Measurements from ENCODE around the gene ZBTB7A.

Gene ZBTB7A

DNA sequence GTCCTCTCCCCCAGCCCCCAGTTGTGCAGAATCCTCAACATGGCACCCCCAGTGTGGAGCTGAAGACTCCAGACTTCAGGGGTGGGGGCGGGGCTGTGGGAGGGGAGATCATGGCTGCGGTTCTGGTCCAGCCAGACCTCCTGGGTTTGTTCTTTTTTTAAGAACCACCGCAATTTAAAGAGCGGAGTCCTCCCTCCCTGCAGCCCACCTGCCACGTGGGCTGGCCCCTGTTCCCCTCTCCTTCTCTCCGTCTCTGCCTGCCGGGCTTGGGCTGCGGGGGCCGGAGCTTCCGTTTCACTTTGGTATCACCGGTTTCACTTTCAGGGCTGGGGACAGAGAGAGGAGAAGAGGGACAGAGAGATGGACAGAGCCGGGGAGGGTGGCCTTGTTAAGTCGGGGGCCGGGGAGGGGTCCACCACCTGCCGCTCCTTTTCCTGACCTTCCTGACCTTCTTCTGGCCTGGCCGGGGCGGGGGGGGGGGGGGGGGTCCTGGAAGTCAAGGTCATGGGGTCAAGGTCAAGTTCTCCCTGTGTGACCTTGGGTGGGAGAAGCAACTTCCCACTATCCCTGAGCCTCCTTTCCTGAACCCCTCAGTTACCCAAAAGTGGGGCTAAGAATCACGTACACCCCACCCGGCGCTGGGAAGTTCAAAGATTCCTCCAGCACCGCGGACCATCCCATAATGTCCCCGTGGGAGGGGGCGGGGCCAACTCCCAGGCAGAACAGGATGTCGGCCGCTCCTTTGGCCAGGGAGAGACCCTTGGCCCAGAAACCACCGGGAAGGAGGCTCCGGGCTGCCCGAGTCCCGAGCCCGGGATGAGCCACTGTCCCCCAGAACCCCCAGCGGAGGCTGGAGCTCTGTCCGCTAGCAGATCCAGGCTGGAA is 11.3 kb upstream of the ZBTB7A start:
- TF ChIP-seq CTCF (IDR thresholded peaks at IDR 0.05; ENCODE audit: low read depth, low read length), result no peak
- no peak for DNase-seq (ENCODE audit: extremely low read depth, low read depth)

GRCh38 chr19:4077007-4077374 is 10.3 kb upstream of the ZBTB7A start:
- DNase-seq (ENCODE audit: extremely low read depth, low read depth), result no peak
- no peak for TF ChIP-seq CTCF (IDR thresholded peaks at IDR 0.05; ENCODE audit: low read depth, low read length)

DNA sequence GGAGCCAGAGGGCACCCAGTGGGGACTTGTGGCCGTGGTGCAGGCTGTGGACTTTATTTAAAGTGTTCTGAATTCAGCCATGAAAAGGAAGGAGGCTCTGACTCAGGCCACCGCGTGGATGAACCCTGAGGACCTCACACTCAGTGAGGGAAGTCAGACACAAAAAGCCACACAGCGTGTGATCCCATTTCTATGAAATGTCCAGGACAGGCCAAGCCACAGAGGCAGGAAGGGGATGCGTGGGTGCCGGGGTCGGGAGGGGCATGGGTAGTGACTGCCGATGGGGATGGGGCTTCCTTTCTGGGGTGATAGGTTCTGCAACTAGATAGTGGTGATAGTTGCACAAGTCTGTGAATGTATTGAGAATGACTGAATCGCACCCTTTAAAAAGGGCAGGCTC is 8.7 kb upstream of the ZBTB7A start:
- TF ChIP-seq CTCF (IDR thresholded peaks at IDR 0.05; ENCODE audit: low read depth, low read length), result no peak
- no peak for DNase-seq (ENCODE audit: extremely low read depth, low read depth)

DNA sequence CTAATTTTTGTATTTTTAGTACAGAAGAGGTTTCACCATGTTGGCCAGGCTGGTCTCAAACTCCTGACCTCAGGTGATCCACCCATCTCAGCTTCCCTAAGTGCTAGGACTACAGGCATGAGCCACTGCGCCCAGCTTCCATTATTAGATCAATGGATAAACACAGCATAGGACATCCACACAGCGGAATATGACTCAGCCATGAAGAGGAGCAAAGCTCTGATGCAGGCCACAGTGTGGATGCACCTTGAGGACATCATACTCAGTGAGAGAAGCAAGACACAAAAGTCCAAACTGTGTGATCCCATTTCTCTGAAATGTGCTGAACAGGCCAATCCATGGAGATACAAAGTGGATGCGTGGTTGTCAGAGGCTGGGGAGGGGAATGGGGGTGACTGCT is 4.9 kb upstream of the ZBTB7A start:
- DNase-seq (ENCODE audit: extremely low read depth, low read depth), result no peak
- no peak for TF ChIP-seq CTCF (IDR thresholded peaks at IDR 0.05; ENCODE audit: low read depth, low read length)

- no peak for TF ChIP-seq CTCF (IDR thresholded peaks at IDR 0.05; ENCODE audit: low read depth, low read length)
These were observed 2.7 kb upstream of the ZBTB7A start for GRCh38 chr19:4069331-4069959.

DNA sequence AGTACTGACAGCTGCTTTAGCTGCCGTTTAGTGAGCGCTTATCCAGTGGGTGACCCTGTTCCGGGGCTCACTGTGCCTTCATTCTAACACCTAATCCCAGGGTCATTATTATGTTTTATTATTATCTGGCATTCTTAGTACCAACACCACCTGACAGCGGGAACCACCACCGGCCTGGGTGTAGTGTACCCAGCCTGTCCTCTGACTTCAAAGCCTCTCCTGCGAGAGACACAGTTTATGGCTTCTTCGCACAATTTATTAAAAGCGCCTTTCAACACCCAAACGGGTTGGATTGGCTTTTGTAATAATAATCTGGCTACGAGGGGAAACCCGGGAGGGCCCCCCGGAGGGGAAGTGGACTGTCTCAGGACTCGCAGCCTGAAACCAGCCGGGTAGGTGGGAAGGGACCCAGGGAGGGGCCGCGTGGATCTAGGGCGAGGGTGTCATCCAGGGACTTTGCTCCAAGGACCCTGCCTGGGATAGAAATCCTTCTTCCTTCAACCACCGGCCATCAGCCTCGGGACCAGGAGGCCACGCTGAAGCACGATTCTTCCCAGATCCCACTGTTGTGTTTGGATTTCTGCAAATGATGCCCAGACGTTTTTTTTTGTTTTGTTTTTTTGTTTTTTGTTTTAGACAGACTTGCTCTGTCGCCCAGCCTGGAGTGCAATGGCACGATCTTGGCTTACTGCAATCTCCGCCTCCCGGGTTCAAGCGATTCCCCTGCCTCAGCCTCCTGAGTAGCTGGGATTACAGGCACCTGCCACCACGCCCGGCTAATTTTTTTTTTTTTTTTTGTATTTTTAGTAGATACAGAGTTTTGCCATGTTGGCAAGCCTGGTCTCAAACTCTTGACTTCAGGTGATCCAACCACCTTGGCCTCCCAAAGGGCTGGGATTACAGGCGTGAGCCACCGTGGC is 1.6 kb upstream of the ZBTB7A start:
- no peak for TF ChIP-seq CTCF (IDR thresholded peaks at IDR 0.05; ENCODE audit: low read depth, low read length)
- no peak for DNase-seq (ENCODE audit: extremely low read depth, low read depth)

More at GRCh38 chr19:4069331-4069959, 2.7 kb upstream of the ZBTB7A start:
- DNase-seq (ENCODE audit: extremely low read depth, low read depth), result no peak
